ENCODE data around the gene CADPS.

DNA sequence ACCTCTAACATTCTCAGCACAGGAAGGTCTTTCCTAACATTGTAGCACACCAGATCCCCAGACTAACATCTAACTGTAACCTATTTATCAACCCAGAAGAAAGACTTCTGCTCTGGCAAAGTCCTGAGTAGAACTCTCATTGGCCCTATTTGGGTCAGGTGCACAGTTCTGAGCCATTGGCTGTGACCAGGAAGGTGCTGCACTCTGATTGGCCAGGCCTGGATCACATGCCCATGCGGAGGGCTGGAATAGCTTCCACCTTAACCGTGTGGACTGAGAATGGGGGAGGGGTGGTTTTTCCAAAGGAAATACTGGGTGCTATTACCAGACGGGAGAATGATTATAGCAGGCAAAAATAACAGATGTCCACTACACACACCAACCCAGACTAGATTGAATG is 513.4 kb downstream of the CADPS start:
- TF ChIP-seq POLR2A (IDR thresholded peaks at IDR 0.05; ENCODE audit: low read length): no peak
- no peak for TF ChIP-seq GATA1 (IDR thresholded peaks at IDR 0.05; ENCODE audit: low read depth, low read length)
